Suppressor macrophage treated with lipopolysaccharide for 1 hour (primary cell): Measurements from ENCODE around the gene C1QTNF4.
"Not testable (repeated sequence)": the region's sequence is repeated elsewhere in the genome, so short reads cannot be mapped to it uniquely, and the experiment has no call there.

ENCODE experiments used
- DNase-seq, 3 donors: peaks; one replicate each; pipeline ENCODE4 v3.0.0-alpha.2; 2020 to 2022

C1QTNF4 gene

DNA sequence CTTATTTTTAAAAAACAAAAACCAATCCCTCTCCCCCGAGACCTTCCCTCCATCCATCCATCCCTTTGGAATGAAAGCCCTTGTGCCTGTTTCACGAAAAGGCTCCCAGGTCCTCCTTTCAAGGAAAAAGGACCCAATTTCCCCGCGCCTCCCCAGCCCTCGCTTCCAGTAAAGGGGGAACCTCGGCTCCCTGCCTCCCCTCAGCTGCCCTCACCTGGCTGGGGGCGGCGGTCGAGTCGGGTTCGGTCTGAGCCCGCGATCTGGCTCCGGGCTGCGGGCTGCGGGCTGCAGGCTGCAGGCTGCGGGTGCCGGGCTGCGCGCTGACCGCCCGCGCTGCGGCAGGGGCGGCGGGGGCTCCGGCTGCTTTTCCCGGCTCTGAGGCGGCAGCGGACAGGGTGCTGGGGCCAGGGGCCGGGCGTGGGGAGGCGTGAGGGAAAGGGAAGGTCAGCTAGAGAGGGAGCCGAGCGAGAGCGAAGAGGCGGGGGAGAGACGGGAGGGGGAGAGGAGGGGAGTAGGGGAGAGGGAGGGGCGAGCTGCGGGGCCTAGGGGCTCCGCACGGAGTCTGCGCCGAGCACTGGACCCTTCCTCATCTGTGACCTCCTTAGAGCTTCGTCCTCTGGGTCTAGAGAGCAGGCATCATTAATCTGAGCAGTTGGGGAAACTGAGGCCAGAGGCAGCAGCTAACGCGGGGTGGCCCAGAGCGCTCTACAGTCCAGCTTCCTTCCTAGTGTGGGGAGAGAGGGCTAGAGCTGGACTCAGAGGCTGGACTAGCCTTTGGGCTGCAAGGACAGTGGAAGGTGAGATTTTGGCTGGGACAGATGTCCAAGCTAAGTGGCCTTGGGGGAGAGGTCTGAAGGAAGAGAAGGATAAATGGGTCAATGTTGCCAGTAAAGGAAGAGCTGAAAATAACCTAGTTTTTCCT, at the start of gene C1QTNF4:
TSS of gene C1QTNF4 (minus strand) at position 478 of the 922 bp plus-strand sequence. CDS start 3,601 bp downstream, outside the sequence.
- DNase-seq, result no peak

DNA sequence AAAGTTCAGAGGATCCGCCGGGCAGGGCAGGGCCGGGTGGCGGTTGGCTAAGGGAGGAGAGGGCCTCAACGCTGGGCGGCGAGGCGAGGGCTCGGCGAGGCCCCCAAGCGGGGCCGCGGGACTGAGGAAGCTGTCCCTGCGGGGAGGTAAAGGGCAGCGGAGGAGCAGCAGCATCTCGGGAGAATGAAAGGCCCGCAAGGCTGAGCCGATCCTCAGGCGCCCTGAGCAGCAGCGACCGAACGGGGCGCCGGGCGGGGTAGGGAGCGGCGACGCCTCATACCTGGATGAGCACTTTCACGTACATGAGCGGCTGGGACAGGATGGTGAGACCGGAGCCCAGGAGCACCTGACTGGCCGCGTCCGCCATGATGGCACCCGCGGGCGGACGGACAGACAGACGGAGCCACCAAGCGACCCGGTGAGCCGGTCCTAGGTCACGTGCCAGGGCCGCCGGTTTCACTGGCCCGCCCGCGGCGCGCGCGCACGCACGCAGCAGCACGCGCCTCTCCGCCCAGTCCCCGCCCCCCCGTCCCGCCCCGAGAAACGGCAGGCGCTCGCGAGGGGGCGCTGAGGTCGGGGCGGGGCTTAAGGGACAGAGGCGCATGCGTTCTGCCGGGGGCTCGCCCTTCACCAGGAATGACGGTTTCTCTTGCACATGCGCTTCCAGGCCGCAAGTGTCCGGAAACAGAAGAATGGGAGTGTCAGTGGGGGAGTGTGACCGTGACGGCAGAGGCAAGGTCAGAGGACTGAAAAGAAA, 48.1 kb upstream of the C1QTNF4 start, which contains the start of gene MTCH2:
TSS of gene MTCH2 (minus strand) at position 461 of the 757 bp plus-strand sequence. CDS start at position 367, 94 bp downstream.
- DNase-seq, result peak; percentile 99

GRCh38 chr11:47641600-47642098, 47.4 kb upstream of the C1QTNF4 start:
- peak in 1 of 3 donors; percentile 5 for DNase-seq

GRCh38 chr11:47640506-47640905, 46.3 kb upstream of the C1QTNF4 start:
- not testable (repeated sequence) for DNase-seq

- not testable (repeated sequence) for DNase-seq
Observed at GRCh38 chr11:47636331-47636730, 42.1 kb upstream of the C1QTNF4 start.

- no peak for DNase-seq
Observed at GRCh38 chr11:47631473-47631872, 37.3 kb upstream of the C1QTNF4 start.

- DNase-seq, result no peak
Observed at GRCh38 chr11:47628026-47628425, 33.8 kb upstream of the C1QTNF4 start.

- DNase-seq, result no peak
Observed at GRCh38 chr11:47626234-47626633, 32.0 kb upstream of the C1QTNF4 start.

DNA sequence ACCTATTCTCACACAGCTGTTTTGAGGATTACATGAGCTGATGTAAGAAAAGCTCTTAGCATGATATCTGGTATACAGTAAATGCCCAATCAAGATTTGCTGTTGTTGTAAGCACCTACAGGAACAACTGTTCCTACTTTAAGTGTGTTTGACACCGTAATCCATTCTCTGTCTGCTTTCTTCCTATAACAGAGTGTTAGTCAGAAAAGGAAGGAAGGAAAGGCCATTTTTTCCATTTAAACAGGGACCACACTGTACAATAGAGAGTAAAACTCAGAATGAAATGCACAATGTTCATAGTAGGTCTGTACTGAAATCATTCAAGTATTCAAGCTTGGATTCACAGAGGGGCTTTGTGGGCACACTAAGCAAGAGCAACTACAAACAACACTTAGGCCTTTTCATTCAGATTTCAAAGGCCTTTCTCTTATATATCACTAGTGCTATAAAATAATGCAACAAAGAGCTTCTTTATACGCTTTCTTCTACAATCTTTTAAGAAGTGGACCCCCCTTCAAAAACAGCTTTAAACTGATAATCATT, 26.7 kb upstream of the C1QTNF4 start:
- DNase-seq, result no peak

GRCh38 chr11:47617417-47617809, 23.2 kb upstream of the C1QTNF4 start:
- DNase-seq, result no peak

DNA sequence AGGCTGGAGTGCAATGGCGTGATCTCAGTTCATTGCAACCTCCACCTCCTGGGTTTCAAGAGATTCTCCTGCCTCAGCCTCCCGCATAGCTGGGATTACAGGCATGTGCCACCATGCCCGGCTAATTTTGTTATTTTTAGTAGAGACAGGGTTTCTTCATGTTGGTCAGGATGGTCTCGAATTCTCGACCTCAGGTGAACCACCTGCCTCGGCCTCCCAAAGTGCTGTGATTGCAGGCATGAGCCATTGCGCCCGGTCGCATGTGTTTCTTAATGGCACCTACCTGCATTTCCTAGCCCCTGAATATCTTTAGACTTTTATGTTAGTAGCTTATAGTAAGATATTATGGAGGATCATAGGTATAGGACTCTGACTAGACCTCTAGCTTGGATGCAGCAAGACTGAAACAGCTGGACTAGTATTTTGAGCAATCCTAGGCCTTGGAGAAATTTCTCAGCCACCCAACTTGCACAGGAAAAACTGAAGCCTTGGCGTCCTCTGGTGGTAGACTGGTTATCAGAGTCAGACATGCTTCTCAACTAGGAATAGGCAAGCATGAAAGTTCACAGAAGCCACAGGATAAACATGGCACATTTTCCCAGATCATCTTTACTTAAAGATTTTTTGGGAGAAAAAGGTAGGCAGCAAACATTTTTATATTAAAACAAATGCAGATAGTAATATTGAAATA, 22.7 kb upstream of the C1QTNF4 start:
- peak; percentile 54 to 73 (median 72) for DNase-seq

DNA sequence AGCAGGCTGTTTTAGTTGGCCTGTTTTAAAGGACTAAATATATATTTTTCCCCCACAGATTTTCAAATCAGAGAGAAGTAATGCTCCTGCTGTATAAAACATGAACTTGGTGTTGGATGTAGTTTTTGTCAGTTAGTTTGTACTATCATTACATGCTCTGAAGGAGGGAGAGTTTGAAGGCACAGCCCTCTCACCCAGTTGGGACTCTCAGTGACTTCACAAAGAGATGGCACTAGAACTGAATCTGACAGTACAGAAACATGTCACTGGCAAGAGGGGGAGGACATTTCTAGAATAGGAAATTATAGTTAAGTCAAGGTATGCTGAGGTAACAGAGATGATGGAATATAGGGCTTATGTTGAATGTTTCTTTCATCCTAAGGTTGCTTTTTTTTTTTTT, 21.0 kb upstream of the C1QTNF4 start:
- no peak for DNase-seq

- peak; percentile 53 to 62 (median 53) for DNase-seq
Observed at GRCh38 chr11:47611348-47611794, 17.2 kb upstream of the C1QTNF4 start.

DNA sequence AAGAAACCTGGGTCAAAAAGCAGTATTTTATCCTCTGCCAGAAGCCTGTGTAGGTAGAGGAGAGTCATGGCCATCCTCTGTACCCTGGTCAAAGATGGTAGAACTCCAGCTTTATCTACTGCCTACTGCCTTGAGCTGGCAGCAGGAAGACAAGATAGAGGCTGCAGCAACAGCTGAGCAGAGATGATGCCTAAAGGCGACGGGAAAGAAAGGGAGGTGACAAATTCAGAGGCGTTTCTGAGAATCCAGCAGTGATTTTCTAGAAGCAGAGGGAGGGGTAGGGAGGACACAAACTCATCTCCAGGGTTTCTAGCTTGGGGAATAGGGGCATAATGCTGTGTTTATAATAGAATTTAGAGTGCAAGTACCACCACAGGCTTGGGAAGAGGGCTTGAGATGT, 15.5 kb upstream of the C1QTNF4 start:
- DNase-seq, result no peak

- no peak for DNase-seq
Observed at GRCh38 chr11:47607380-47607779, 13.2 kb upstream of the C1QTNF4 start.

- DNase-seq, result no peak
Observed at GRCh38 chr11:47606731-47607130, 12.5 kb upstream of the C1QTNF4 start.

GRCh38 chr11:47605921-47606320, 11.7 kb upstream of the C1QTNF4 start:
- no peak for DNase-seq

DNA sequence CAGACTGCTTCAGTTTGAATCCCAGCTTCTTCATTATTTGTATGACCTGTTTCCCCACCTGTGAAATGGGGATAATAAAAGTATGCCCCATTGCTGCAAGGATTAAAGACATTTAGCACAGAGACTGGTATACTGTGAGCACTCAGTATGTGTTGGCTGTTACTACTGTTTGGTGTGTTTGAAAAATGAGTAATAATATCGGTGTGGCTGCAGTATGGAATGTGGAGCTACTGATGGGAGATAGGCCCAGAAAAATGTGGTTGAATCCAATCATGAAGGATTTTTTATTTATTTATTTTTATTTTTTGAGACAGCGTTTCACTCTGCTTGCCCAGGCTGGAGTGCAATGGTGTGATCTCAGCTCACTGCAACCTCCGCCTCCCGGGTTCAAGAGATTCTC, 9.1 kb upstream of the C1QTNF4 start:
- DNase-seq, result no peak

- DNase-seq, result no peak
Observed at GRCh38 chr11:47599902-47600301, 5.7 kb upstream of the C1QTNF4 start.

DNA sequence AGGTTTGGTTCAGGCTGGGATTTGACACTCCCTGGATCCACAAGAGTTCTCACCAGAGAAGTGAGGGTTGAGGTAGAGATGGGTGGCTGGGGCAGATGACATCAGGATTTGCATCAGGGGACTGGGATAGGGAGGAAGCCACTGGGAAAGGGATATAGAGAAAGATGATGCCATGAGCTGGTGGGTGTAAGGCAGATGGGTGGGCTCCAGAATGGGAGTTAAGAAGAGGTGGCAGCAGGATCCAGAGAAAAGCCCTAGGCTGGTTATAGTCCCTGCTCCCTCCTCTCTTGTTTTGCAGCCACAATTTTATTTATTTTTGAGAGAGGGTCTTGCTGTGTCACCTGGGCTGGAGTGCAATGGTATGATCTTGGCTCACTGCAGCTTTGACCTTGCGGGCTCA, 1.8 kb upstream of the C1QTNF4 start:
- no peak for DNase-seq

GRCh38 chr11:47595029-47595428, 818 bp upstream of the C1QTNF4 start:
- no peak for DNase-seq

GRCh38 chr11:47593492-47593933, 698 bp downstream of the C1QTNF4 start:
- no peak for DNase-seq
